Activated B cell treated with CpG ODN at 0.5 μM for 24 hours (primary cell): ENCODE results near the gene GCK. TPM values are rescaled to one million over a fixed set of nuclear protein-coding genes. Genes with fewer than 3 reads are reported as not detected.

ENCODE experiments used
- ATAC-seq: fragments of 200-7000 bp; cut with Tn5 transposase; one replicate; pipeline ENCODE4 v1.10.0; 2021; ENCODE audit warnings: low read depth, mild to moderate bottlenecking, moderate library complexity
- CTCF ChIA-PET: fragments of 350-600 bp; sonication (Branson Sonifier 250); formaldehyde crosslinking; loops from one replicate; lab custom pipeline; 2021; ENCODE audit warnings: antibody characterized with exemption; lab: Charles Lee
- POLR2A ChIA-PET: fragments of 350-600 bp; sonication (Branson Sonifier 250); formaldehyde crosslinking; loops from one replicate; lab custom pipeline; 2021; ENCODE audit warnings: antibody characterized with exemption; lab: Charles Lee
- DNase-seq: peaks from one replicate; pipeline ENCODE4 v3.0.0; 2022
- H3K27ac Mint-ChIP-seq: one replicate; pipeline ENCODE4 v1.8.0; 2020; ENCODE audit warnings: mixed read lengths
- H3K27me3 Mint-ChIP-seq: one replicate; pipeline ENCODE4 v1.8.0; 2021; ENCODE audit warnings: mixed read lengths
- H3K36me3 Mint-ChIP-seq: one replicate; pipeline ENCODE4 v1.8.0; 2021; ENCODE audit warnings: low read depth, mixed read lengths
- H3K4me1 Mint-ChIP-seq: one replicate; pipeline ENCODE4 v1.8.0; 2021; ENCODE audit warnings: mixed read lengths
- H3K4me3 Mint-ChIP-seq: one replicate; pipeline ENCODE4 v1.8.0; 2020; ENCODE audit warnings: mild to moderate bottlenecking, mixed read lengths
- H3K9me3 Mint-ChIP-seq: one replicate; pipeline ENCODE4 v1.8.0; 2020; ENCODE audit warnings: mixed read lengths
- CTCF ChIP-seq: fragments of 200-600 bp; IDR thresholded peaks from one replicate; pipeline ENCODE4 v1.8.0; 2022; ENCODE audit warnings: antibody characterized with exemption, mild to moderate bottlenecking
- intact Hi-C: fragments of 100-400 bp; cut with micrococcal nuclease; formaldehyde crosslinking; loops from one replicate; pipeline ENCODE4 v1.15.1; 2024
- total RNA-seq: library from RNA; stranded (reverse); gene quantifications from 2 replicates; pipeline ENCODE4 v1.2.3, GENCODE V29; 2022

Gene GCK
- total RNA-seq, 1 donor from 2014 or later: 0.13 TPM

- no peak overlapping the region for H3K4me3 Mint-ChIP-seq
- H3K4me1 Mint-ChIP-seq: peaks cover 4% of the 10 kb centered on the region
- H3K27ac Mint-ChIP-seq: no peak overlapping the region
- intact Hi-C loops: no loop called here
- ChIA-PET POLR2A (no interaction called here), CTCF (no interaction called here)
- DNase-seq: peak; percentile 10
- no peaks in the 10 kb centered on the region for H3K27me3 Mint-ChIP-seq
- H3K36me3 Mint-ChIP-seq: no peaks in the 10 kb centered on the region
- ATAC-seq: no peak
- no peak for TF ChIP-seq CTCF
- H3K9me3 Mint-ChIP-seq: no peaks in the 10 kb centered on the region
Measured at GRCh38 chr7:44155191-44156185, 33.8 kb downstream of the GCK start.

- ATAC-seq (no peak), DNase-seq (no peak)
- H3K4me1 Mint-ChIP-seq: peaks cover 8% of the 10 kb centered on the region
- no peaks in the 10 kb centered on the region for H3K36me3 Mint-ChIP-seq
- CTCF ChIA-PET: no interaction called here
- intact Hi-C loops: no loop called here
- no peak overlapping the region for H3K4me3 Mint-ChIP-seq
- H3K27me3 Mint-ChIP-seq: no peaks in the 10 kb centered on the region
- H3K9me3 Mint-ChIP-seq: no peaks in the 10 kb centered on the region
- H3K27ac Mint-ChIP-seq: no peak overlapping the region
- POLR2A ChIA-PET: no interaction called here
- TF ChIP-seq CTCF: no peak
Measured at GRCh38 chr7:44154703-44155102, 34.5 kb downstream of the GCK start.

GRCh38 chr7:44153948-44154335 lies 35.3 kb downstream of the GCK start:
- Mint-ChIP-seq H3K4me3 (no peak overlapping the region), H3K9me3 (no peaks in the 10 kb centered on the region)
- no peak for ATAC-seq

GRCh38 chr7:44152971-44153947 lies 36.0 kb downstream of the GCK start:
- ChIA-PET CTCF (no interaction called here), POLR2A (no interaction called here)
- intact Hi-C loops: no loop called here
- no peaks in the 10 kb centered on the region for H3K36me3 Mint-ChIP-seq
- H3K9me3 Mint-ChIP-seq: no peaks in the 10 kb centered on the region
- ATAC-seq (no peak), DNase-seq (peak; percentile 9)
- peaks cover 8% of the 10 kb centered on the region for H3K4me1 Mint-ChIP-seq
- H3K27ac Mint-ChIP-seq: no peak overlapping the region
- no peak for TF ChIP-seq CTCF
- no peak overlapping the region for H3K4me3 Mint-ChIP-seq
- H3K27me3 Mint-ChIP-seq: no peaks in the 10 kb centered on the region

More at GRCh38 chr7:44153948-44154335, 35.3 kb downstream of the GCK start:
- intact Hi-C loops: no loop called here
- peaks cover 8% of the 10 kb centered on the region for H3K4me1 Mint-ChIP-seq
- no peak for TF ChIP-seq CTCF
- ChIA-PET POLR2A (no interaction called here), CTCF (no interaction called here)
- no peaks in the 10 kb centered on the region for H3K36me3 Mint-ChIP-seq
- H3K27me3 Mint-ChIP-seq: no peaks in the 10 kb centered on the region
- DNase-seq: peak; percentile 2
- no peak overlapping the region for H3K27ac Mint-ChIP-seq
